H1 (cell line): ENCODE data around the gene EPB41L5. TPM values are rescaled to one million over a fixed set of nuclear protein-coding genes. Genes with fewer than 3 reads are reported as not detected.

Experiments
- CTCF ChIA-PET: fragments of 300-600 bp; sonication (Branson Sonifier 250); formaldehyde crosslinking; loops from one replicate; lab custom pipeline; 2021; ENCODE audit not compliant: partially characterized antibody; lab: Charles Lee
- POLR2A ChIA-PET: fragments of 300-600 bp; sonication (Branson Sonifier 250); formaldehyde crosslinking; loops from one replicate; lab custom pipeline; 2021; ENCODE audit warnings: inconsistent platforms; ENCODE audit not compliant: partially characterized antibody; lab: Charles Lee
- DNase-seq, 2 experiments: peaks; one replicate each; pipeline versions ENCODE4 v3.0.0 to v3.0.0-alpha.2; 2010 to 2022; ENCODE audit warnings: low spot score in 2 of 2, low read depth in 1 of 2, mixed read lengths in 1 of 2
- FAIRE-seq: peaks from 2 replicates; lab custom pipeline; 2011; peaks lifted over from hg19 to GRCh38; lab: Jason Lieb, UNC
- H2AFZ ChIP-seq: 2 replicates; pipeline ENCODE4 v1.8.1; 2012; ENCODE audit warnings: low read length, inconsistent platforms
- H2AK5ac ChIP-seq: 2 replicates; pipeline ENCODE4 v1.6.1; 2013; ENCODE audit warnings: low read depth, low read length
- H2BK120ac ChIP-seq: replicated peaks from 2 replicates; pipeline ENCODE3; 2013; ENCODE audit warnings: low read depth, low read length, inconsistent platforms
- H2BK12ac ChIP-seq: 2 replicates; pipeline ENCODE4 v1.6.1; 2013; ENCODE audit warnings: low read depth, low read length
- H2BK15ac ChIP-seq: 2 replicates; pipeline ENCODE4 v1.6.1; 2013; ENCODE audit warnings: low read length
- H2BK20ac ChIP-seq: 2 replicates; pipeline ENCODE4 v1.6.1; 2013; ENCODE audit warnings: low read length
- H2BK5ac ChIP-seq: 2 replicates; pipeline ENCODE4 v1.6.1; 2013; ENCODE audit warnings: low read depth, low read length
- H3K14ac ChIP-seq: 2 replicates; pipeline ENCODE4 v1.6.1; 2013; ENCODE audit warnings: inconsistent platforms; ENCODE audit not compliant: insufficient read length
- H3K18ac ChIP-seq: 2 replicates; pipeline ENCODE4 v1.6.1; 2013; ENCODE audit warnings: low read length; ENCODE audit errors: extremely low read depth
- H3K23ac ChIP-seq: 2 replicates; pipeline ENCODE4 v1.6.1; 2013; ENCODE audit warnings: inconsistent platforms; ENCODE audit not compliant: insufficient read length
- H3K23me2 ChIP-seq: 2 replicates; pipeline ENCODE4 v1.6.1; 2013; ENCODE audit warnings: low read depth, low read length
- H3K27ac ChIP-seq: 2 replicates; pipeline ENCODE4 v1.6.1; 2011; ENCODE audit warnings: low read depth, low read length, inconsistent platforms
- H3K27me3 ChIP-seq, 4 experiments: replicated peaks in 1 of 4; 1 replicate in 1 of 4; 2 replicates in 3 of 4; pipeline versions ENCODE4 v1.6.1 to v1.8.1; 2011 to 2013; ENCODE audit warnings: low read length in 3 of 4, mild to moderate bottlenecking in 3 of 4, inconsistent platforms in 2 of 4, mixed read lengths in 2 of 4, moderate library complexity in 1 of 4; ENCODE audit not compliant: control insufficient read depth in 3 of 4, insufficient read depth in 3 of 4; ENCODE audit errors: extremely low read depth in 1 of 4
- H3K36me3 ChIP-seq, 4 experiments: 2 replicates each; pipeline versions ENCODE4 v1.6.1 to v1.8.1; 2011 to 2013; ENCODE audit warnings: mild to moderate bottlenecking in 4 of 4, low read length in 3 of 4, moderate library complexity in 2 of 4, control low read depth in 1 of 4, inconsistent platforms in 1 of 4; ENCODE audit not compliant: insufficient read depth in 4 of 4, control insufficient read depth in 2 of 4
- H3K4ac ChIP-seq: replicated peaks from 2 replicates; pipeline ENCODE3; 2013; ENCODE audit warnings: low read length, low read depth, mixed read lengths, inconsistent platforms; ENCODE audit not compliant: insufficient read length
- H3K4me1 ChIP-seq, 4 experiments: replicated peaks in 1 of 4; 1 replicate in 1 of 4; 2 replicates in 3 of 4; pipeline versions ENCODE4 v1.6.1 to v1.8.1; 2011 to 2013; ENCODE audit warnings: low read length in 3 of 4, inconsistent platforms in 2 of 4, mixed read lengths in 1 of 4; ENCODE audit not compliant: insufficient read depth in 4 of 4, control insufficient read depth in 3 of 4
- H3K4me2 ChIP-seq, 2 experiments: 2 replicates each; pipeline versions ENCODE4 v1.6.1 to v1.8.1; 2011 to 2013; ENCODE audit warnings: low read depth in 2 of 2, low read length in 2 of 2, control low read depth in 1 of 2, inconsistent platforms in 1 of 2, mild to moderate bottlenecking in 1 of 2; ENCODE audit not compliant: insufficient read depth in 1 of 2
- H3K4me3 ChIP-seq, 4 experiments: fragments of 200-600, 300-600 bp in 1 of 4; sonication (generic), shearing (Covaris generic), sonication (Bioruptor Twin) in 1 of 4; 2 replicates each; pipeline versions ENCODE4 v1.5.1 to v1.8.1; 2011 to 2016; ENCODE audit warnings: low read length in 4 of 4, low read depth in 3 of 4, control low read depth in 2 of 4, inconsistent platforms in 2 of 4, mild to moderate bottlenecking in 2 of 4, mixed read lengths in 1 of 4, moderate library complexity in 1 of 4; ENCODE audit not compliant: insufficient read depth in 2 of 4; ENCODE audit errors: extremely low read depth in 1 of 4
- H3K56ac ChIP-seq: replicated peaks from 2 replicates; pipeline ENCODE3; 2013; ENCODE audit warnings: low read depth, mild to moderate bottlenecking, mixed read lengths, low read length, inconsistent platforms; ENCODE audit not compliant: insufficient read length
- H3K79me1 ChIP-seq: 2 replicates; pipeline ENCODE4 v1.6.1; 2013; ENCODE audit warnings: low read depth, low read length, control low read depth
- H3K79me2 ChIP-seq, 2 experiments: 2 replicates each; pipeline versions ENCODE4 v1.6.1 to v1.8.1; 2012 to 2013; ENCODE audit warnings: low read length in 2 of 2, mild to moderate bottlenecking in 2 of 2, inconsistent platforms in 1 of 2; ENCODE audit not compliant: insufficient read depth in 2 of 2, control insufficient read depth in 1 of 2
- H3K9ac ChIP-seq, 4 experiments: replicated peaks in 1 of 4; 1 replicate in 1 of 4; 2 replicates in 3 of 4; pipeline versions ENCODE4 v1.6.1 to v1.8.1; 2011 to 2013; ENCODE audit warnings: low read depth in 3 of 4, low read length in 3 of 4, control low read depth in 2 of 4, mild to moderate bottlenecking in 2 of 4, moderate library complexity in 2 of 4, inconsistent platforms in 1 of 4; ENCODE audit errors: extremely low read depth in 1 of 4
- H3K9me3 ChIP-seq, 2 experiments: 2 replicates each; pipeline versions ENCODE4 v1.6.1 to v1.8.1; 2012 to 2013; ENCODE audit warnings: mild to moderate bottlenecking in 2 of 2, moderate library complexity in 2 of 2, control low read depth in 1 of 2, inconsistent platforms in 1 of 2, low read depth in 1 of 2, low read length in 1 of 2, mixed read lengths in 1 of 2; ENCODE audit not compliant: insufficient read depth in 2 of 2
- H4K20me1 ChIP-seq, 2 experiments: replicated peaks in 1 of 2; 2 replicates each; pipeline versions ENCODE3 to v1.8.1; 2011 to 2013; ENCODE audit warnings: inconsistent platforms in 2 of 2, low read length in 2 of 2, mild to moderate bottlenecking in 1 of 2; ENCODE audit not compliant: insufficient read depth in 2 of 2, control insufficient read depth in 1 of 2
- H4K5ac ChIP-seq: 2 replicates; pipeline ENCODE4 v1.6.1; 2013; ENCODE audit warnings: low read length, low read depth, mixed read lengths, inconsistent platforms; ENCODE audit not compliant: insufficient read length
- H4K8ac ChIP-seq: 2 replicates; pipeline ENCODE4 v1.8.0; 2013; ENCODE audit warnings: mild to moderate bottlenecking, moderate library complexity, low read length, inconsistent platforms; ENCODE audit not compliant: insufficient read depth; ENCODE audit errors: extremely low read depth
- H4K91ac ChIP-seq: replicated peaks from 2 replicates; pipeline ENCODE3; 2013; ENCODE audit warnings: low read length, mixed read lengths, inconsistent platforms; ENCODE audit not compliant: insufficient read length
- CBX5 ChIP-seq: fragments of 300-800, 300-1000 bp; sonication (generic); IDR thresholded peaks from 2 replicates; pipeline ENCODE4 v1.7.1; 2016; ENCODE audit warnings: antibody characterized with exemption, low read length, low read depth
- EP300 ChIP-seq, 2 experiments: IDR thresholded peaks; 1 replicate in 1 of 2; 2 replicates in 1 of 2; pipeline ENCODE4 v1.6.1; 2011 to 2012; ENCODE audit warnings: low read depth in 2 of 2, low read length in 2 of 2, mild to moderate bottlenecking in 2 of 2, borderline replicate concordance in 1 of 2, inconsistent platforms in 1 of 2, moderate library complexity in 1 of 2
- JUN ChIP-seq: IDR thresholded peaks from 2 replicates; pipeline ENCODE4 v1.6.1; 2011; ENCODE audit warnings: low read depth, mild to moderate bottlenecking, improper control_type of control experiment, low read length
- MAFK ChIP-seq: IDR thresholded peaks from 2 replicates; pipeline ENCODE4 v1.6.1; 2012; ENCODE audit warnings: low read depth, mild to moderate bottlenecking, improper control_type of control experiment, low read length
- POLR2A ChIP-seq, 2 experiments: IDR thresholded peaks; 1 replicate in 1 of 2; 2 replicates in 1 of 2; pipeline ENCODE4 v1.6.1; 2011; ENCODE audit warnings: low read depth in 2 of 2, low read length in 2 of 2, mild to moderate bottlenecking in 2 of 2; ENCODE audit errors: control extremely low read depth in 1 of 2
- RFX5 ChIP-seq: IDR thresholded peaks from 2 replicates; pipeline ENCODE4 v1.6.1; 2011; ENCODE audit warnings: low read depth, low read length, improper control_type of control experiment, borderline replicate concordance
- SUZ12 ChIP-seq: fragments of 200-600 bp; sonication (generic); IDR thresholded peaks from 2 replicates; pipeline ENCODE4 v1.6.1; 2012; ENCODE audit warnings: mild to moderate bottlenecking, inconsistent platforms, low read length, moderate library complexity, mixed read lengths
- WGBS, 2 experiments: shearing (Covaris generic) in 1 of 2; methylation state at CpG; one replicate each; pipeline versions ENCODE4 v1.1.6 to v1.1.7; 2013 to 2015; ENCODE audit warnings: low lambda C conversion rate in 2 of 2, mixed read lengths in 2 of 2, inconsistent platforms in 1 of 2, low coverage in 1 of 2, missing lambda C conversion rate in 1 of 2; ENCODE audit not compliant: insufficient replicate concordance in 2 of 2, insufficient coverage in 1 of 2, insufficient read length in 1 of 2; ENCODE audit errors: extremely low coverage in 1 of 2, missing lambda C conversion rate in 1 of 2; 5-methylcytosine and 5-hydroxymethylcytosine counted together
- polyA plus RNA-seq, 7 experiments: library from polyadenylated mRNA; depleted of rRNA in 3 of 7; stranded (reverse) in 5 of 7; unstranded in 2 of 7; fragments of >200 nt in 5 of 7; fragments of 200-250 nt in 2 of 7; gene quantifications; 1 replicate in 5 of 7; 2 replicates in 1 of 7; 4 replicates in 1 of 7; pipeline versions ENCODE4 v1.2.1 to v1.2.3, GENCODE V29; 2011 to 2013; ENCODE audit warnings: missing spikeins in 2 of 7, mixed read lengths in 2 of 7
- total RNA-seq: library from RNA; stranded (reverse); fragmentation: NEBNext Ultra II Directional; extraction: Animal tissue kit (Norgen Biotek cat#: 25700); gene quantifications from 2 replicates; pipeline ENCODE4 v1.2.1, GENCODE V29; 2021

EPB41L5 gene
- total and polyA plus RNA-seq, 2 of the 8 experiments (the other 6 are each of a cell fraction or from before 2014, with no cell fraction given) = 13.5 to 32.3 TPM

GRCh38 chr2:120103723-120104467 is 91.0 kb downstream of the EPB41L5 start:
- H3K4me3 ChIP-seq = no peak overlapping the region
- no peaks in the 10 kb centered on the region for H3K27me3 ChIP-seq
- H4K8ac ChIP-seq = no peak overlapping the region
- no peak overlapping the region for H2AK5ac ChIP-seq
- no peak overlapping the region for H4K91ac ChIP-seq
- H4K20me1 ChIP-seq = no peaks in the 10 kb centered on the region
- H3K27ac ChIP-seq = no peak overlapping the region
- no peak overlapping the region for H3K4me2 ChIP-seq
- peaks cover 0 to 18% (median under 1%) of the 10 kb centered on the region in 4 experiments; a peak in 3 of 8 replicates for H3K36me3 ChIP-seq
- H3K23me2 ChIP-seq = no peaks in the 10 kb centered on the region
- POLR2A ChIA-PET = no interaction called here
- no peaks in the 10 kb centered on the region for H3K79me1 ChIP-seq
- no peak overlapping the region for H3K4ac ChIP-seq
- no peaks in the 10 kb centered on the region for H3K79me2 ChIP-seq
- H2BK20ac ChIP-seq = no peak overlapping the region
- H2BK5ac ChIP-seq = no peak overlapping the region
- DNase-seq (no peak), FAIRE-seq (no peak)
- no peak overlapping the region for H2BK15ac ChIP-seq
- H2BK120ac ChIP-seq = no peak overlapping the region
- H3K9ac ChIP-seq = no peak overlapping the region
- H3K9me3 ChIP-seq = no peaks in the 10 kb centered on the region
- no peak overlapping the region for H4K5ac ChIP-seq
- no peak overlapping the region for H2BK12ac ChIP-seq
- 89% methylated on average over 4 of the region's 4 CpGs; no CpG with 5 or more reads in 1 of the 2 experiments for WGBS, 2 experiments
- no peaks in the 10 kb centered on the region for H3K4me1 ChIP-seq
- no peak overlapping the region for H3K14ac ChIP-seq
- H3K56ac ChIP-seq = no peak overlapping the region
- no peak overlapping the region for H2AFZ ChIP-seq
- H3K23ac ChIP-seq = no peak overlapping the region
- CTCF ChIA-PET = no interaction called here
- no peak overlapping the region for H3K18ac ChIP-seq
- TF ChIP-seq EP300 (IDR thresholded peaks at IDR 0.05; ENCODE audit: borderline replicate concordance in 1 of 2, low read depth in 2 of 2, low read length in 2 of 2) (no peak), RFX5 (no peak), CBX5 (no peak), MAFK (no peak), SUZ12 (no peak), POLR2A (IDR thresholded peaks at IDR 0.05; ENCODE audit: control extremely low read depth in 1 of 2, low read depth in 2 of 2, low read length in 2 of 2) (no peak), JUN (no peak)
